ENCODE measurements around the gene TBC1D21. TPM values are rescaled to one million over a fixed set of nuclear protein-coding genes. Genes with fewer than 3 reads are reported as not detected.

TBC1D21 gene
- polyA plus RNA-seq, 1 donor (not counting 4 experiments of a cell fraction or from before 2014, with no cell fraction given), result not detected

DNA sequence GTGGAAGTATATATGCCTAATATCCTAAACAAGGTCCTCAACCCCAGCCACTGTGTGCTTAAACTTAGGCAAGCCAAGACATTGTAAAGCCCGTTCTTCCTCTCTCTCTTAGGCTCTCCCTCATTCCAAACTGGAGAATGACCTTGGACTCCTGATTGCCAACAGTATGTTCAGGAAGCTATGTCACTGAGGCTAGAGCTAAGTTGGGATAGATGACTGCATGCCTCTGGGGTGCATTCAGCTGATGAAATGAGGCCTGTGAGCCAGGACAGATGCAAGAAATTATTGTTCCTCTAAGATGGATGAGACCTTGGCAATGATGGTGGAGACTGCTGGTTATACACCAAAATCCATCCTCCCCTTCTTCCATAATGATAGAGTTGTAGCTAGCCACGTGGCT is 27.9 kb upstream of the TBC1D21 start:
- FAIRE-seq (no peak), DNase-seq (ENCODE audit: low read depth, low spot score) (no peak)
- Histone ChIP-seq H3K4me3 (ENCODE audit: control insufficient read depth in 2 of 3, extremely low read depth in 1 of 3, insufficient read depth in 2 of 3, low read depth in 1 of 3, low read length in 3 of 3) (no peak overlapping the region), H3K9me3 (ENCODE audit: control insufficient read depth, low read depth, low read length) (no peaks in the 10 kb centered on the region), H3K79me2 (ENCODE audit: control insufficient read depth, insufficient read depth, low read length) (no peaks in the 10 kb centered on the region), H3K27me3 (ENCODE audit: control insufficient read depth, extremely low read depth, insufficient read depth, low read length) (peaks cover 22% of the 10 kb centered on the region), H3K9me1 (ENCODE audit: control insufficient read depth, extremely low read depth, insufficient read depth, low read length) (no peaks in the 10 kb centered on the region), H3K4me1 (ENCODE audit: control insufficient read depth, extremely low read depth, insufficient read depth, low read length) (no peaks in the 10 kb centered on the region), H3K4me2 (ENCODE audit: control insufficient read depth, extremely low read depth, insufficient read depth, low read depth, low read length) (no peak overlapping the region), H3K27ac (ENCODE audit: control insufficient read depth, insufficient read depth, low read length) (no peak overlapping the region), H3K9ac (ENCODE audit: control insufficient read depth, extremely low read depth, insufficient read depth, low read length) (no peak overlapping the region), H3K36me3 (ENCODE audit: control insufficient read depth in 2 of 2, extremely low read depth in 1 of 2, insufficient read depth in 2 of 2, low read length in 2 of 2) (no peaks in the 10 kb centered on the region), H2AFZ (ENCODE audit: control insufficient read depth, low read length) (no peak overlapping the region), H4K20me1 (ENCODE audit: control insufficient read depth, extremely low read depth, insufficient read depth, low read length) (no peaks in the 10 kb centered on the region)
- no peak for TF ChIP-seq EZH2 (IDR thresholded peaks at IDR 0.05; ENCODE audit: low read length)
- dilution Hi-C loops (cut with MboI; ENCODE audit: extremely low pct_ligation_motif_present, low sequenced_read_pairs), result no loop called here

DNA sequence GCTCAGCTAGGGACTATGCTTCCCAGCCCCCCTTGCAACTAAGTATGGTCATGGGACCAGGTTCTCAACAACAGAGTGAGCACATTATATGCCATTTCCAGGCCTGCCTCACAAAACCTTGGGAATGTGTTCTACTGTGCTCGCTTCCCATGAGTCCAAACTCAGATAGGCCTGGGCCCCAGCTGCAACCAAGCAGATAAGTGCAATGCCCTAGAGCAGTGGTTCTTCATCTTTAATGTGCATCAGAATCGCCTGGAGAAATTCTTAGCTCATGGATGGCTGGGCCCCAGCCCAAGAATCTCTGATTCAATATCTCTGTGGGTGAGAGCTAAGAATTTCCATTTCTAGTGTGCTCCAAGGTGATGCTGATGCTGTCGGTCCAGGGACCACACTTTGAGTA is 27.5 kb upstream of the TBC1D21 start:
- no peak overlapping the region for H3K9ac ChIP-seq (ENCODE audit: control insufficient read depth, extremely low read depth, insufficient read depth, low read length)

More for the DNA sequence above, 27.5 kb upstream of the TBC1D21 start:
- no peak overlapping the region for H2AFZ ChIP-seq (ENCODE audit: control insufficient read depth, low read length)
- no peak overlapping the region for H3K4me3 ChIP-seq (ENCODE audit: control insufficient read depth in 2 of 3, extremely low read depth in 1 of 3, insufficient read depth in 2 of 3, low read depth in 1 of 3, low read length in 3 of 3)
- peaks cover 18% of the 10 kb centered on the region for H3K27me3 ChIP-seq (ENCODE audit: control insufficient read depth, extremely low read depth, insufficient read depth, low read length)
- TF ChIP-seq, protein P1, sequence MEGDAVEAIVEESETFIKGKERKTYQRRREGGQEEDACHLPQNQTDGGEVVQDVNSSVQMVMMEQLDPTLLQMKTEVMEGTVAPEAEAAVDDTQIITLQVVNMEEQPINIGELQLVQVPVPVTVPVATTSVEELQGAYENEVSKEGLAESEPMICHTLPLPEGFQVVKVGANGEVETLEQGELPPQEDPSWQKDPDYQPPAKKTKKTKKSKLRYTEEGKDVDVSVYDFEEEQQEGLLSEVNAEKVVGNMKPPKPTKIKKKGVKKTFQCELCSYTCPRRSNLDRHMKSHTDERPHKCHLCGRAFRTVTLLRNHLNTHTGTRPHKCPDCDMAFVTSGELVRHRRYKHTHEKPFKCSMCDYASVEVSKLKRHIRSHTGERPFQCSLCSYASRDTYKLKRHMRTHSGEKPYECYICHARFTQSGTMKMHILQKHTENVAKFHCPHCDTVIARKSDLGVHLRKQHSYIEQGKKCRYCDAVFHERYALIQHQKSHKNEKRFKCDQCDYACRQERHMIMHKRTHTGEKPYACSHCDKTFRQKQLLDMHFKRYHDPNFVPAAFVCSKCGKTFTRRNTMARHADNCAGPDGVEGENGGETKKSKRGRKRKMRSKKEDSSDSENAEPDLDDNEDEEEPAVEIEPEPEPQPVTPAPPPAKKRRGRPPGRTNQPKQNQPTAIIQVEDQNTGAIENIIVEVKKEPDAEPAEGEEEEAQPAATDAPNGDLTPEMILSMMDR (optimal IDR thresholded peaks at IDR 0.05 in 1 of 3, IDR thresholded peaks at IDR 0.05 in 1 of 3, conservative IDR thresholded peaks at IDR 0.05 in 1 of 3; ENCODE audit: extremely low read depth in 1 of 3, insufficient read depth in 2 of 3, low read length in 3 of 3), result no peak
- no peak for TF ChIP-seq EZH2 (IDR thresholded peaks at IDR 0.05; ENCODE audit: low read length)
- dilution Hi-C loops (cut with MboI; ENCODE audit: extremely low pct_ligation_motif_present, low sequenced_read_pairs), result no loop called here
- no peaks in the 10 kb centered on the region for H3K4me1 ChIP-seq (ENCODE audit: control insufficient read depth, extremely low read depth, insufficient read depth, low read length)
- H4K20me1 ChIP-seq (ENCODE audit: control insufficient read depth, extremely low read depth, insufficient read depth, low read length), result no peaks in the 10 kb centered on the region
- no peaks in the 10 kb centered on the region for H3K36me3 ChIP-seq (ENCODE audit: control insufficient read depth in 2 of 2, extremely low read depth in 1 of 2, insufficient read depth in 2 of 2, low read length in 2 of 2)
- no peak for DNase-seq (ENCODE audit: low read depth, low spot score)
- no peaks in the 10 kb centered on the region for H3K9me1 ChIP-seq (ENCODE audit: control insufficient read depth, extremely low read depth, insufficient read depth, low read length)
- H3K9me3 ChIP-seq (ENCODE audit: control insufficient read depth, low read depth, low read length), result no peaks in the 10 kb centered on the region
- no peak for FAIRE-seq
- H3K27ac ChIP-seq (ENCODE audit: control insufficient read depth, insufficient read depth, low read length), result no peak overlapping the region
- H3K79me2 ChIP-seq (ENCODE audit: control insufficient read depth, insufficient read depth, low read length), result no peaks in the 10 kb centered on the region
- H3K4me2 ChIP-seq (ENCODE audit: control insufficient read depth, extremely low read depth, insufficient read depth, low read depth, low read length), result no peak overlapping the region
